GDM1 (cell line): ENCODE results near the gene PRSS27.
"Not testable (repeated sequence)": the region's sequence is repeated elsewhere in the genome, so short reads cannot be mapped to it uniquely, and the experiment has no call there.

ENCODE experiments used
- DNase-seq: peaks from one replicate; lab custom pipeline; 2025; lab: John Stamatoyannopoulos, UW

The PRSS27 gene

DNA sequence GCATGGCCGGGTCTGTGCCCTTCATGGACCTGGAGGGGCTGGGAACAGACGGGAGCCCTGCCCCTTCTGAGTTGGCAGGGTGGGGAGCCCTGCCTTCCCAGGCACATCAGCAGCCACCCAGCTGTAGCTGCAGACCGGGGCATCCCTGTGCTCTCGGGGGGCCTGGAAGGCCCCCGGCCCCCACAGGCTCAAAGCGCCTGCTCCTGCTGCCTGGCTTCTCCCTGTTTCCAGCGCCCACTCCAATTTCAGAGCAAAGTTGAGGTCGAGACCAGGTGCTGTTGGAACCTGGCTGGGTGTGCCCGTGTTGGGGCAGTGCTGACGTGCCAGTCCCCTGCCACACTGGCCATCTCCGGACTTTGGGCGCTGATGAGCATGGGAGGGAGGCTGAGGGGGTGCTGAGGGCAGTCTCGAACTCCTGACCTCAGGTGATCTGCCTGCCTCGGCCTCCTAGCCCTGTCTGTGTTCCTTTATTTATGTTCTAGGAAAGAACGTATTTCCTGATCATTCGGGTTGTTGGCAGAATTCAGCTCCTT, 4.9 kb upstream of the PRSS27 start:
- no peak for DNase-seq

DNA sequence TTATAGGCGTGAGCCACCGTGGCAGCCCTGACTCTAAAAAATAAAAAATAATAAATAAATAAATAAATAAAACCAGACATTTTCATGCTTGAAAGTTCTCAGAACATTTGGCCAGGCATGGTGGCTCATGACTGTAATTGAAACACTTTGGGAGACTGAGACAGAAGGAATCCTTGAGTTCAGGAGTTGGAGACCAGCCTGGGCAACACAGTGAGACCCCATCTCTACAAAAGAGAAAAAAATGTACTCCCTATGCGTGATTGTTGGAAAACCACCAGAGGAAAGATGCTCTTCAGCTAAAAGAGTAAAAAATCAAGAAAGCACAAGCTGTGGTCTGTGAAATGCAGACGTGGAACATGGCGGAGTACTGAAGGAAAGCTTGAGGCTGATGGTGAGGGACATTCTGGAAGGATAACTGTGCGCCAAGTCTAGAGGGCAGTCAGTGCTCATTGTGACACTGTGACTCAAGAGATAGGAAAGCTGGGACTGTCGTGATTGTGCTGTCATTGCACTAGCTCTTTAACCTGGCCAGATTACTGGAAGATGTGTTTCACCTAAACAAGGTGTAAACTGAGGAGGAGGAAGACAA, 4.2 kb upstream of the PRSS27 start:
- no peak for DNase-seq

DNA sequence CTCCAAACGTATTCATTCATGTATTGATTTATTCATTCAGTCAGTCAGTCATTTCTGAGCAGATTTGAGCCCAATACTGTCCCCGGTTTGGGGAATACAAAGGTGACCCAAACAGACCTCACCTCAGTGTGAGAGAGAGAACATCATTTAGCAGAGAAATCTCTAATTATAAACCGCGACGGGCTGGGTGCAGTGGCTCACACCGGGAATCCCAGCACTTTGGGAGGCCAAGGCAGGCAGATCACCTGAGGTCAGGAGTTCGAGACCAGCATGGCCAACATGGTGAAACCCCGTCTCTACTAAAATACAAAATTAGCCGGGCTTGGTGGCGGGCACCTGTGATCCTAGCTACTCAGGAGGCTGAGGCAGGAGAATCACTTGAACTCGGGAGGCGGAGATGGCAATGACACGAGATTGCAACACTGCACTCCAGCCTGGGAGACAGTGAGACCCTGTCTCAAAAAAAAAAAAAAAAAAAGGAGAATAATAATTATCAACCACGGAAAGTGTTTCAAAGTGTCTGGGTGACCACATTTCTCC, 1.7 kb upstream of the PRSS27 start:
- DNase-seq: not testable (repeated sequence)

DNA sequence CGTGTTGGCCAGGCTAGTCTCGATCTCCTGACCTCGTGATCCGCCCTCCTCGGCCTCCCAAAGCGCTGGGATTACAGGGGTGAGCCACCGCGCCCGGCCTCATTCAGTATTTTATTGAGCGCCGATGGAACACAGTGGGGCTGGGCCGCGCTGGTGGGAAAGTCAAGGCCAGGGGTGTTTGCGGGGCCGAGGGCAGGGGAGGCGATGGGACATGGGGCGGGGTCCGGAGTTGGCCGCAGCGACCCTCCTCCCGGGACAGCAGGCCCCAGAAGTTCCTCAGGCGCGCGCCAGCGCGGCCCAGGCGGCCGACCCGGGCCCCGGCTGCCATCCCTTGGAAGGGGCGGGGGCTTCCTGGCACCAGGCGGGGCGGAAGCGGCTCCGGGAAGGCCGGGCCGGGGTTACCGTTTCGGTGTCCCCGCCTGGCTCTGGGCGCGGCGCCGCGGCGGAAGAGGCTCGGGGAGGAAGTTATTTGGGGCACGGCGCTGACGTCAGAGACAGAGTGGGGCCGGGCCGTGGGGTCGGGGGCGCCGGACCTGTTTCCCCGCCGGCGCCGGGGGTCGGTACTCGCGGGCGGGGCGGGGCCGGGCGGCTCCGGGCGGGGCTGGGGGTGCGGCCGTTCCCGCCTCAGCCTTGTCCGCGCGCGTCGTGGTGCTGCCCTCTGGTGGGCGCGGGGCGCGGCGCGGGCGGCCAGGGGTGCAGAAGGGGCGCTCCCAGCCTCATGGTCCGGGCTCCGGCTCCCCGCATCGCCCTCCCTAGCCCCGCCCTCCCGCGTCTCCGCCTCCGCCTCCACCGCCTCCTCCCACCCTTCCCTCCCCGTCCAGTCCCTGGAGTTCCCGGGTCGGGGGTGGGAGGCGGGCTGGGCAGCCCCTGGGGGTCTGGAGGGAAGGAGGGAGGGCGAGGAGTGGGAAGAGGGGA, 952 bp upstream of the PRSS27 start:
- DNase-seq: peak; percentile 85

DNA sequence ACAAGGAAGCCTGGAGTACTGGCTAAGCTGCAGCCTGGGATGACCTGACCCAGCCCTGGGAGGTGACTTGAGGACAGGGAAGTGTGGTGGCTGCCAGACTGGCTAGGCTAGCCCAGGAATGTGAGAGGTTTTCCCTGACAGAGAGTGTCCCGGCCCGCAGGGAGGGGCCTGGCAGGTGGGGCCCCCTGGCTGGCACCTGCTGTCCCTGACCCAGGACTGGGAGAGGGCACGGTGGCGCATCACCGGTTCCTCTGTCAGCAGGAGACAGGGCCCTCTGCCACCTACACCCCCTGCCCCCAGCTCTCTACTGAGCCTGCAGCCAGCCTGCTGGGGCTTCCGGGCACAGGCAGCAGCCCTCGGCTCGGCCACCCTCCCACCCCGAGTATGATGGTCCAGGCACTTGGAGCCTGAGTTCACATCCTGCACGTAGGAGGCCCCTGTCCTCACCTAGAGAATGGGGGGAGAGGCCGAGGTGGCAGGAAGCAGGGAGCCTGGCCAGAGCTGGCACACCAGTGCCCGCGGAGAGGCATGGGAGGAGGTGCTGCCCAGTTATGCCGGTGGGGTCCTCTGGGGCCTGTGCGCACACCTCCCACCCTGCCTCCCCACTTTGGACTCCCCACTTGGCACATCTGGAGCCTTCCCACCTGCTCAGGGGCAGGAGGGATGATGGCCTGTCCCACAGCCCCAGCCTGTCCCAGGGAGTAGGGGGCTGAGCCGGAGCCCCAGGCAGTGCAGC, 528 bp downstream of the PRSS27 start:
- DNase-seq: no peak

DNA sequence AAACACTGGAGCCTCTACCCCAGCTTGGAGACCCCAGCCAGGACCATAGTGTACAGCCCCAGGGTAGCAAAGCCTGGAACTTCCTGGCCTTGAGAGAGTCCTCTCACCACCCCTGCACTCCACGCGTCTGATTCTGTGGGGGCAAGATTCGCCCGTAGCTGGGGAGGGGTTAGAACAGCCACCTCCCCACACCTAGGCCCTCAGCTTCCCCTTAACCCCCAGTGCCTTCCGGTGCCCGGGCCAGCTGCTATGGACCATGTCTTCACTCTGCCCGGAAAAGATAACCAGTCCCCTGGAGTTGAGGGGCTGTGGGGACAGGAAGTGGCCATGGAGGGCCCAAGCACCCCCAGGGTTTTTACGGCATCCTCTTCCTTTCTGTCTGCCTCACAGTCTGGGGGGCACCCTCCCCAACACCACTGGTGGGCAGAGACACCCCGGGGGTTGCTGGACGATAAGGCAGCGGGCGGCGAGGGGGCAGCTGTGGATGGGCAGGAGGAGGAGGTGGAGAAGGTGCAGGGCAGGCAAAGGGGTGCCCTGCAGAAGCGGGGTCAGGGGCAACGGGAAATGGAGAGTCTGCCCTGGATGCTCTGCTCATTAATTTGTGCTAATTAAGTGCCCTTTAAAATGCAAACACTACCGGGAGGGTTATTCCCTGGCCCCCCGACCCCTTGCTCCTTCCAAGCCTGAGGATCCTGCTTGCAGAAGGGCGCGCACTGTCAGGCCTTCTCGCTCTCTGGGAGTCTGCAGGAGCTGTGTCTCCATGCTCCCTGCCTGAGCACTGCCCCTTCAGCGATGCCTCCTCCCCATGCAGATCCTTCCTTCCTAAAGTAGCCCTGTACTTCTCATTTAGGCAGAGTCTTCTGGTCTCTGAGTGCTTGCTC, 2.4 kb downstream of the PRSS27 start:
- DNase-seq: no peak

DNA sequence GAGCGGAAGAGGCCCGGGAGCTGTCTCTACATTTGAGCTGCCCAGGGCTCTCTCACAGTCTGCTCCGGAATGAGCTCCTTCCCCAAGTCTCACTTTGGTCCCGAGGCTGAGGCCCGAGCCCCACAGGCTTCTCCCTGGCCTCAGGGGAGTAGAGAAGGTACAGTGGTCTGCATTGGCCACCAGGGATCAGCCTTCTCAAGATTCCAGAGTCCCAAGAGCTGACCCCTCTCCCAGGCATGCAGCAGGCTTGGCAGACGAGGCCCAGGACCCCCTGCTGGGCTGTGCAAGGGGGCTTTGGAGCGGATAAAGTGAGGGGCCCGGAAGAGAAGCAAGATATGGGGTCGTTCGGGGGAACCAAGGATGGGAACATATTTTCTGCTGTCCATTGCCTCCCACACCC, 3.1 kb downstream of the PRSS27 start:
- no peak for DNase-seq

DNA sequence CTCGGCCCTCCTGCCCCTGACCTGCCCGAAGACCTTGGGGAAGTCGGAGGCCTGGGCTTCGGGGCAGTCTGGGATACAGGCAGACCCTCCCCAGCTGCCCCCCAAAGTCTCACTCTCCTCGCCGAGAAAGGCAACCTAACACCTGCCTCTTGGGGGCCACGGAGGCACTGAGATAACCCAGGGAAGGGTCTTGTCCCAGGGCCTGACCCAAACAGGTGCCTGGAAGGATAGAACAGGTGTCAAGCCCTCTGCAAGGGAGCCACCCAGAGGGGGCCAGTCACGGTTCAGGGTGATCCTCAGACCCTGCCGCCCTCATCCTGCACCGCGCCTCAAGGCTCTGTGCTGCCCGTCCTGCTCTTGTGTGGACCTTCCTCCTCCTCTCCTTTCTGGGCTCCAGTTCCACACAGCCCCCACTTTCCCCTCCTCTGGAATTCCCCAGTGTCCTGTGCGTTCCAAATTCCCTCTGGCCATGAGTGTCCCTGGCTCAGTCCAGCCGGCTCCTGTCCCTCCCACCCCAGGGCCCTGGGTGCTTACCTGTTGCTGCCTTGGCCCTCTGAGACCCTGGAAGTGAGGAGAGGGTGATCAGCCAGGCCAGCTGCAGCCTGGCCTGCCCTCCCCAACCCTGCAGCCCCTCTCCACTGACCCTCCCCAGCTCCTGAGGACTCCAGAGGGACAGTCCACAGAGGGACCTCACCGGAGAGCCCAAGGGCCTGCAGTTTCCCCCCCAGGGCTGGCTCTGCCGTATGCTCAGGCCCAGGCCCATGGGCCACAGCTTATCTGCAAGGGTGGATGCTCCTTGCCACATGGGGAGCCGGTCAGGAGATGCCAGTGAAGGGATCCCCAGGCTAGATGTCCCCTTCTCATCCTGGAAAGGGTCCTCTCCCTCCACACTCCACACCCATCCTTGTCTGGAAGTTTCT, 3.8 kb downstream of the PRSS27 start:
- no peak for DNase-seq

DNA sequence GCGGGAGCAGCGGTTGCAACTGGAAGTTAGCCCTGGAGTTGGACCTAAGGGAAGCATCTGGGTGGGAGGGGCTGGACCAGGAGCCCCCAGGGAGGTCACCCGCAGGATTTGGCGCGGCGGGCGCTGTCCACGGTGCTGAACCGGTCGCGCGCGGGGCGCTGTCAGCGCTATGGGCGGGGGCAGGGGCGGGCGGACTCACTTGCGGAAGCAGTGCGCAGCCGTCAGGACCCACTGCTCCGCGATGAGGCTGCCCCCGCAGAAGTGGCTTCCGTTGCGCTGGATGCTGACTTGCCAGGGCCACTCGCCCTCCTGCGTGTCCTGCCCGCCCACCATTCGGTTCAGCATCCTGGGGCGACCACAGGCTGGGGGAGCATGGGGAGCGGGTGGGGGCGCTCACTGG, 4.5 kb downstream of the PRSS27 start:
- DNase-seq: peak; percentile 70

DNA sequence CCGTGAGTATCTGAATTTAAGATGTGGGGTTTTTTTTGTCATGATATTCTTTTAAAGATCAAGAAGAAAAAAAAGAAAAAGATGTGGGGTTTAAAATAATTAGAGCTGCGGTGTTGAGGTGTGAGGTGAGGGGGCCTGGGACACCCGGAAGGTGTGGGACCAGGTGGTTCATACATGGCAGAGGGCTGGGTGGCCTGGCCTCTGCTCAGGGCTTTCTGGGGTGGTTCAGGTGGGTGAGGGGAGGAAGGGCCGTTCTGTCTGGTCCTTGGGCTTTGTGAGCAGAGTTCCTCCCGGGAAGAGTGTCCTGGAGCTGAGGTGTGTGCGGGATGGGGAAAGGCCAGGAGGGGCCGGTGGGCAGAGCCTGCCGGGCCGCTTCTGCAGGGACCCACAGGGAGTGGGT, 5.0 kb downstream of the PRSS27 start:
- no peak for DNase-seq

DNA sequence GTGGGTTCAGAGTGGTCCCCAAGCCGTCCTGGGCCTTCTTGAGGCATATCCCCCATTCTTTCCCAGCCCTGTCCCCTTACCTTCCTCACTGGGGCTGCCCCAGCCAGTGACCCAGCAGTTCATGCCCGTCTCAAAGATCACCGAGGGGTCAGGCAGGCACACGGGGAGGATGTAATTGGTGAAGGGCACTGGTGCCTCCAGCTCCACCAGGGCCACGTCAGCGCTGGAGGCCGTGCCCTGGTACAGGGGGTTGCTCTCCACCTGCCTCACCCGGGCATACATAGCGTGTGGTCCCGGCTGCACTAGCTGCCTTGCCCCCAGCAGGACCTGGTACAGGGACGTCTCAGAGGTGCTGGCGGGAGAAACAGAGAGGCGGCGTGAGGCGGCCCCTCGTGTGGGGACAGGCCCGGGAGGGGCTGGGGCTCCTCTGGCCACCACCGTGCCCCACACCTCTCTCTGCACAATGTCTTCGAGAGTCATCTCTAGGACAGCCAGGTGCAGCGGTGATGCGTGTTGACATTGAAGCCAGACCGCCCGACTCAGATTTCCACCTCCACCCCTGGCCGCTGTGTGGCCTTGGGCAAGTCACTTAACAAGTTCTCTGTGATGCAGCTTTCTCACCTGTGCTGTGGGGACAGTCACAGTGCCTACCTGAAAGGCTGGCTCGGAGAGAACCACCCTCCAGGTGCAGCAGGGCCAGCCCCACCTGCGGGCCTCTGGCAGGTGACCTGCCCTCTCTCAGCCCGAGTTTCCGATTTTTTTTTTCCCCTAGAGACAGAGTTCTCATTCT, 5.8 kb downstream of the PRSS27 start:
- no peak for DNase-seq

DNA sequence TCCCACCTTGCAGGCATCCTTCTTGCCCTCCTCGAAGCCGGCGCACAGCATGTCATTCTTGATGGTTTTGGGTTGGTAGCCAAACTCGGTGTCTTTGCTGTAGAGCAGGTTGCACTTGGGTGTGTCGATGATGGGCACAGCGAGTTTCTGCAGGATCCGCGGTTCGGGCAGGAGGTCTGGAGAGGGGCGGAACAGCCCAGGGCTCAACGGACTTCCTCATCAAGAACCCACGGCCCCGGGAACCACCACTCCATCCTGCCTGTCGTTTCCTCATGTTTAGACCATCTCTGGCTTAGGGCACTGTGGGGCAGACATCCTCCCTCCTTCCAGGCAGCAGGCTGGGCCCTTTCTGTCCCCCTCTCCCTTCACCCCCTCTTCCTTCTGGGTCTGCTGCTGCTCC, 6.5 kb downstream of the PRSS27 start:
- DNase-seq: no peak

DNA sequence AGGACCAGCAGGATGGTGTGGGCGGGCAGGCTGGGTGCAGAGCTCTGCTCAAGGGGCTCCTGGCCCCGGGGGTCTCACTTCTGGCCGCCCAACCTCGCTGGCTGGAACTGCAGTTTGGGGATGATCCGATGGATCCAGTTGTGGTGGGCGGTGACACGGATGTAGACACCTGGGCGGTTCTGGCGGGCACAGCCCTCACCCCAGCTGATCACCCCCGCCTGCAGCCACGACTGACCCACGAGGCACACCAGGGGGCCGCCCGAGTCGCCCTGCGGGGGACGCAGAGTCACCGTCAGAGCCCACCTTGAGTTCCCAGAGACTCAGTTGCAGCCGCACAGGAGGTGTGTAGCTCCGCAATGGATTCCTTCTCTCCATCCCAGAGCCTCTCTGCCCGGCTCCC, 7.5 kb downstream of the PRSS27 start:
- no peak for DNase-seq

DNA sequence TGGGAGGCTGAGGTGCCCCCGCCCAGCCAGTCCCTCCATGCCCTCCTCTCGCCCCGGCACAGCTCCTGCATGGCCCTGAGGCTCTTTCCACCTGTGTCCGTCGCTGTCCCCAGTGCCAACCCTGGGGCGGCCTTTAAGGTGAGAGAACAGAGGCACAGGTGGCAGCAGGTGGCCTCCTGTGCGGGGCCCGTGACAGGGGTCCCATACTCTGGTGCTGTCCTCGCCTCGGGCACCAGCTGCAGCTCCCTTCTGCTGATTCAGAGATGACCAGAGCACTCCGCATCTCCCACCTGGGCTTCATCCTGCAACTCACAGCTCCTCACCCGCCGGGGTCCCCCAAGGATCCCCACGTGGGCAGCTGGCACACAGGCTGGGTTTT, 8.0 kb downstream of the PRSS27 start:
- no peak for DNase-seq

DNA sequence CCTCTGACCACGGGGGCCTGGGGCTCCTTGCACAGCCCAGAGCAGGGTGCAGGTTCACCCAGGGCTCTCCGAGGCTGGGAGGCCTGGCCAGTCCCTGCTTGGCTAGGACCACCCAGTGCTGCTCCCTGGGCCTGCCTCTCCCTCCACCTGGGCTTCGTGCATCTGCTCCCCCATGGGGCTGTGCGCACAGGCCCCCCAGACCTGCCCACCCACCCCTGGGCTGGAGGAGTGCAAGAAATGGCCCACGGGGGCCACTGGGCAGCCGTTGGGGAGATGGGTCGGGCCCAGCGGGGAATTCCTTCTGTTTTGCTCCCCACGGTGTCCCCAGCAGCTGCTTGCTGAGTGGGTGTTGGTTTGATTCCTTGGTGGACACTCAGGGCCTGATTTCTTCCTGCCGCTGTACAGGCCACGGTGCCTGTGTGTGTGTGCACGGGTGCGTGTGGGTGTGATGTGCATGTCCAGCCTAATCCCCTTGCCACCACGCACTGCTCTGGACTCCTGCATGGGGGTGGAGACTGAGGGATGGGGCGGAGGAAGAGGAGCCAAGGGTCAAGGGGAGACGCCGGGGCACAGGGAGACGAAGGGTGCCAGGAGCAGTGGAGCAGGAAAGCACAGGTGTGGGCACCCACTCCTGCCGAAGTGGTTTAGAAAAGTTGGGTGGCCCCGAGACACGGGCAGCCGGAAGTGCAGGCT, 8.5 kb downstream of the PRSS27 start:
- DNase-seq: no peak

DNA sequence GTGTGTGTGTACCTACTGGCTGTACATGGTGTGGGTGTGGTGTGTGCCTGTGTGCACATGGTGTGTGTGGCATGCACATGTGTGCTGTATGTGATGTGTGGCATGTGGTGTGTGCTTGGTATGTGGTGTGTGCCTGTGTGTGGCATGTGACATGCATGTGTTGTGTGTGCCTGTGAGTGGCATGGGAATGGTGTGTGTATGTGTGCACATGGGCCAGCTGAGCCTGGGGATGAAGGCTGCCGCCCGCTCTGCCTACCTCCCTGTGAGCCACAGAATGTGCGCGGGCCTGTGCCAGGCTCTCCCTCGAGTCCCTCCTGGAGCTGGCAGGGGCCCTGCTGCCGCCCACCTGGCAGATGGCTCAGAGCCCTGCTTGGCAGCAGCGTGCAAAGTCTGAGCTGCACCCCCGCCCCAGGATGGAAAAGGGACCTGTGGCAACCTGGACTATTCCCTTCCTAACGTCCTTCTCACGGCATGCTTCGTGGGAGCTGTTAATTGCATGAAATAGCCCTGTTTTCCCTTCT, 9.3 kb downstream of the PRSS27 start:
- no peak for DNase-seq

DNA sequence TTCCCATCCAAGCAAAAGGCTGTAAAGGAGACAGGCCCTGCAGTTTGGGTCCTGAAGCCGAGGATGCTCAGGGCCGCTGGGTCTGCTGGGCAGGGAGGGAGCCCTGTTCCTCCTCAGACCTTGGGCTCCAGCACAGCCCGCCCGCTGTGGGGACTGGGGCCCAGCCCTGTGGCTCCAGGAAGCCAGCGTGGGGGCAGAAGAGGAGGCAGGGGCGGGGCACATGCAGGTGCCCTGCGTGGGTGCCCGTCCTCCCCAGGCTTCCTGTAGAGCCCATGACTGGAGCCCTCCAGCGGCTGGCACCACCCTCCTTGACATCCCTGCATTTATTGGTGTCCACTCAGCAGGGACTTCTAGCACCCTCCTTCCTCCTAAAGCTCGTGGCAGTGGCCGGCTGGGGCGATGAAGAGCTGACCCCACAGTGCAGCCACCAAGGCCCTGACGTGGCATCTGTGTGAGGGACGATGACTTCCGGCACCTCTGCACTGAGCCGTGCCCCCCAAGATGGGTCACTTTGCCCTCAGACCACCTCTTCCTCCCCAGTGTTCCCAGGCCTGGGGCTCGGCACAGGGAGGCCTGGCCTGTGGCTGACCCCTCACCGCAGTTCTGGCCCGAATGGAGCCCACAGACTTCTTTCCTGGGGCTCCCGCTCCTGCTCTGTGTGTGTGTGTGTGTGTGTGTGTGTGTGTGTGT, 9.9 kb downstream of the PRSS27 start:
- DNase-seq: no peak

DNA sequence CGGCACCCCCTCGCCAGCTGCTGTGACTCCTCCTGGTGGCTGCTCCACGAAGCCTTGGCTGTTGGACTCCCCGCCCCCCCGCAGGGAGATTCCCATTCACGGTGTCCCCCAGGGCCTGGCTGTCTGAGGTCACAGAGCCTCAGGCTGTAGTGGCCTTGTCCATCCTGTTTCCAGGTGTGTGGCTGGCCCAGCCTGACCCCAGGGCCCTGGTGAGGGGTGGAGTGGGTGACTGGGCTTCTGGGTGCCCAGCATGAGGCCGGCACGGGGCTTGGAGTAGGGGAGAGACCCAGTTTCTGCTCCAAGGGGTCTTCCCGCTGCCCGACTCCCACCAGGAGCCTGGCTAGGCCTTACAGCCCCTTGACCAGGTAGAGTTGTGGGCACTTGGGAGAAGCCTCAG, 10.4 kb downstream of the PRSS27 start:
- no peak for DNase-seq
